Measurements from ENCODE around the gene PKNOX1. TPM values are rescaled to one million over a fixed set of nuclear protein-coding genes. Genes with fewer than 3 reads are reported as not detected.
"Not testable (repeated sequence)": the region's sequence is repeated elsewhere in the genome, so short reads cannot be mapped to it uniquely, and the experiment has no call there.

The PKNOX1 gene
- total RNA-seq, 1 donor from 2014 or later, result 14.9 TPM

DNA sequence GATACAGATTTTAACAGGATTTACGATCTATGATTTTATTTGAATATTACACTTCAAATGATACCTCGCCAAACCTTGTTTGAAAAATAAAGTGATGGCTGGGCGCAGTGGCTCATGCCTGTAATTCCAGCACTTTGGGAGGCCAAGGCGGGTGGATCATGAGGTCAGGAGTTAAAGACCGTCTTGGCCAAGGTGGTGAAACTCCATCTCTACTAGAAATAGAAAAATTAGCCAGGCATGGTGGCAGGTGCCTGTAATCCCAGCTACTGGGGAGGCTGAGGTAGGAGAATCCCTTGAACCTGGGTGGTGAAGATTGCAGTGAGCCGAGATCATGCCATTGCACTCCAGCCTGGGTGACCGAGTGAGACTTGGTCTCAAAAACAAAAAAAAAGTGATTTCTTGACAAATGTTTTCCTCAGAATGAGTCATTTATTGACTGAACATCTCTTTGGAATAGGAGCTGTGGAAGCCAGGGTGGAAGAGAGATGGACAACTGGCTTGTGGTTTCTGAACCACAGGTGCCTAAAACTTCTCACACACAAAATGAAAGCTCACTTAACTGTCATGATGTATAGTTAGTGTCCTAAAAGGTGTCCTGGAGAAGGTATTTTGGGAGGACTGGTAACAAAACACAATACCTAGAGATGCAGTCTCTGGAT lies 11.9 kb downstream of the PKNOX1 start:
- Histone ChIP-seq H3K36me3 (no peaks in the 10 kb centered on the region), H3K27ac (no peak overlapping the region), H3K9me3 (no peaks in the 10 kb centered on the region), H3K4me3 (no peak overlapping the region), H3K4me1 (no peaks in the 10 kb centered on the region), H3K27me3 (no peaks in the 10 kb centered on the region)
- TF ChIP-seq, protein P1, sequence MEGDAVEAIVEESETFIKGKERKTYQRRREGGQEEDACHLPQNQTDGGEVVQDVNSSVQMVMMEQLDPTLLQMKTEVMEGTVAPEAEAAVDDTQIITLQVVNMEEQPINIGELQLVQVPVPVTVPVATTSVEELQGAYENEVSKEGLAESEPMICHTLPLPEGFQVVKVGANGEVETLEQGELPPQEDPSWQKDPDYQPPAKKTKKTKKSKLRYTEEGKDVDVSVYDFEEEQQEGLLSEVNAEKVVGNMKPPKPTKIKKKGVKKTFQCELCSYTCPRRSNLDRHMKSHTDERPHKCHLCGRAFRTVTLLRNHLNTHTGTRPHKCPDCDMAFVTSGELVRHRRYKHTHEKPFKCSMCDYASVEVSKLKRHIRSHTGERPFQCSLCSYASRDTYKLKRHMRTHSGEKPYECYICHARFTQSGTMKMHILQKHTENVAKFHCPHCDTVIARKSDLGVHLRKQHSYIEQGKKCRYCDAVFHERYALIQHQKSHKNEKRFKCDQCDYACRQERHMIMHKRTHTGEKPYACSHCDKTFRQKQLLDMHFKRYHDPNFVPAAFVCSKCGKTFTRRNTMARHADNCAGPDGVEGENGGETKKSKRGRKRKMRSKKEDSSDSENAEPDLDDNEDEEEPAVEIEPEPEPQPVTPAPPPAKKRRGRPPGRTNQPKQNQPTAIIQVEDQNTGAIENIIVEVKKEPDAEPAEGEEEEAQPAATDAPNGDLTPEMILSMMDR (IDR thresholded peaks at IDR 0.05), result no peak
- no peak for DNase-seq
- intact Hi-C loops (cut with DNase I), result no loop called here
- no peak for ATAC-seq

GRCh38 chr21:42988236-42988965 lies 14.0 kb downstream of the PKNOX1 start:
- no peaks in the 10 kb centered on the region for H3K4me1 ChIP-seq
- H3K9me3 ChIP-seq, result no peaks in the 10 kb centered on the region
- intact Hi-C loops (cut with DNase I), result no loop called here
- H3K4me3 ChIP-seq, result no peak overlapping the region
- TF ChIP-seq, protein P1 (IDR thresholded peaks at IDR 0.05), result no peak
- DNase-seq (no peak), ATAC-seq (no peak)
- H3K27me3 ChIP-seq, result no peaks in the 10 kb centered on the region
- H3K27ac ChIP-seq, result no peak overlapping the region
- no peaks in the 10 kb centered on the region for H3K36me3 ChIP-seq

DNA sequence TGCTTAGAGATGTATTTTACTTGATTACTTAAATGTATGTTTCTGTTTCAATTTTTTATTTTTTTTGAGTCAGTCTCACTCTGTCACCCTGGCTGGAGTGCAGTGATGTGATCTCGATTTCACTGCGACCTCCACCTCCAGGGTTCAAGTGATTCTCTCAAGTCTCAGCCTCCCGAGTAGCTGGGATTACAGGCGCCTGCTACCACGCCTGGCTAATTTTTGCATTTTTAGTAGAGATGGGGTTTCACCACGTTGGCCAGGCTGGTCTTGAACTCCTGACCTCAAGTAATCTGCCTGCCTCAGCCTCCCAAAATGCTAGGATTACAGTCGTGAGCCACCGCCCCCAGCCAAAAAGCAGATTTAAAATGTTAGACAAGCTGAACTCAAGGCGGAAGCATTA lies 15.0 kb downstream of the PKNOX1 start:
- ATAC-seq; DNase-seq; H3K27me3 ChIP-seq; intact Hi-C loops (cut with DNase I); H3K27ac ChIP-seq; H3K9me3 ChIP-seq; H3K4me3 ChIP-seq; H3K4me1 ChIP-seq; H3K36me3 ChIP-seq: not testable (repeated sequence)

DNA sequence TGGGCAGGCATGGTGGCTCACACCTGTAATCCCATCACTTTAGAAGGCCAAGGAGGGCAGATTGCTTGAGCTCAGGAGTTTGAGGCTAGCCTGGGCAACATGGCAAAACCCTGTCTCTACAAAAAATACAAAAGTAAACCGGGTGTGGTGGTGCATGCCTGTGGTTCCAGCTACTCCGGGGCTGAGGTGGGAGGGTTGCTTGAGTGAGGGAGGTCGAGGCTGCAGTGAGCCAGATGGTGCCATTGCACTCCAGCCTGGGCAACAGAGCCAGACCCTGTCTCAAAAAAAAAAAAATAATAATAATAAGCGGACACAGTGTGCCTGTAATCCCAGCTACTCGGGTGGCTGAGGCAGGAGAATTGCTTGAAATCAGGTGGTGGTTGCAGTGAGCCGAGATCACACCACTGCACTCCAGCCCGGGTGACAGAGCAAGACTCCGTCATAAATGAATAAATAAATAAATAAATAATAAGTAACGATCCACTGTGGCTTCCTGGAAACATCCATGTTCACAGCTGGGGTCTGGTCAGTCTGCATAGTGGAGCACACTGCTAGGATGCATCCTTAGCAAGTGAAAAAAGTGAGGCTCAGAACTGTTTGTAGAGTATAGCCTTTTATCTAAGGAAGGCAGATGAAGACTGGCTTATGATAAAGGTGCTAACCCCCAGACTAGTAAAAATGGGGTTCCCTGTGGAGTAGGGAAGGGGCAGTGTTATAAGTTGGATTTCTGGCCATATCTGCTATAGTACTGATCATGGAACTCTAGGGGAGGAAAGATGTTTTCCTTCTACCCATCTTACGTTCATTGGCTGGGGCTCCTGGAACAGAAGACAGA lies 15.7 kb downstream of the PKNOX1 start:
- H3K9me3 ChIP-seq, result no peaks in the 10 kb centered on the region
- H3K4me3 ChIP-seq, result no peak overlapping the region
- ATAC-seq (no peak), DNase-seq (no peak)
- H3K36me3 ChIP-seq, result no peaks in the 10 kb centered on the region
- no peaks in the 10 kb centered on the region for H3K27me3 ChIP-seq
- intact Hi-C loops (cut with DNase I), result no loop called here
- H3K27ac ChIP-seq, result no peak overlapping the region
- no peaks in the 10 kb centered on the region for H3K4me1 ChIP-seq
- TF ChIP-seq, protein P1 (IDR thresholded peaks at IDR 0.05), result no peak

GRCh38 chr21:42991992-42992740 lies 17.8 kb downstream of the PKNOX1 start:
- TF ChIP-seq, protein P1 (IDR thresholded peaks at IDR 0.05), result no peak
- H3K27me3 ChIP-seq, result no peaks in the 10 kb centered on the region
- intact Hi-C loops (cut with DNase I), result no loop called here
- H3K9me3 ChIP-seq, result no peaks in the 10 kb centered on the region
- ATAC-seq (peak; percentile 62), DNase-seq (peak; percentile 67)
- H3K36me3 ChIP-seq, result no peaks in the 10 kb centered on the region
- no peak overlapping the region for H3K4me3 ChIP-seq
- no peaks in the 10 kb centered on the region for H3K4me1 ChIP-seq
- peak overlapping the region; percentile 55 for H3K27ac ChIP-seq
